Hippocampal formation (tissue), 2 donors: Measurements from ENCODE around the gene CCDC157.
A peak's percentile ranks its signal among the peaks of the same experiment; 100 is the strongest.
"Not testable (repeated sequence)": the region's sequence is repeated elsewhere in the genome, so short reads cannot be mapped to it uniquely, and the experiment has no call there.

ENCODE experiments used
- DNase-seq, 2 donors: peaks; one replicate each; lab custom pipeline; 2025; lab: John Stamatoyannopoulos, UW

Gene CCDC157

GRCh38 chr22:30325724-30326254 lies 31.0 kb upstream of the CCDC157 start:
- no peak for DNase-seq

- no peak for DNase-seq
Observed at GRCh38 chr22:30326255-30326705, 30.5 kb upstream of the CCDC157 start.

GRCh38 chr22:30326706-30327362 lies 30.0 kb upstream of the CCDC157 start, which contains the start of gene TBC1D10A:
Gene TBC1D10A (minus strand): TSS chr22:30326941. CDS start chr22:30326881, 60 bp downstream.
- peak; percentile 74 to 75 for DNase-seq

- DNase-seq = no peak
Observed at GRCh38 chr22:30327864-30328345, 28.9 kb upstream of the CCDC157 start.

- no peak for DNase-seq
Observed at GRCh38 chr22:30328466-30329049, 28.2 kb upstream of the CCDC157 start.

GRCh38 chr22:30332551-30332950 lies 24.3 kb upstream of the CCDC157 start:
- peak; percentile 35 to 36 for DNase-seq

- DNase-seq = no peak
Observed at GRCh38 chr22:30332994-30333706, 23.7 kb upstream of the CCDC157 start.

- no peak for DNase-seq
Observed at GRCh38 chr22:30333707-30334087, 23.1 kb upstream of the CCDC157 start.

- no peak for DNase-seq
Observed at GRCh38 chr22:30334646-30335045, 22.2 kb upstream of the CCDC157 start.

- DNase-seq = no peak
Observed at GRCh38 chr22:30335236-30335635, 21.6 kb upstream of the CCDC157 start.

GRCh38 chr22:30336752-30337460 lies 19.9 kb upstream of the CCDC157 start:
- DNase-seq = peak in 1 of 2 donors; percentile 25

- DNase-seq = no peak
Observed at GRCh38 chr22:30337461-30337778, 19.4 kb upstream of the CCDC157 start.

GRCh38 chr22:30338341-30338740 lies 18.5 kb upstream of the CCDC157 start:
- DNase-seq = not testable (repeated sequence)

- DNase-seq = no peak
Observed at GRCh38 chr22:30338802-30339201, 18.0 kb upstream of the CCDC157 start.

- peak; percentile 80 to 89 for DNase-seq
Observed at GRCh38 chr22:30340911-30341685, 15.7 kb upstream of the CCDC157 start.

- no peak for DNase-seq
Observed at GRCh38 chr22:30344447-30345200, 12.2 kb upstream of the CCDC157 start.

- no peak for DNase-seq
Observed at GRCh38 chr22:30347255-30347892, 9.4 kb upstream of the CCDC157 start.

- no peak for DNase-seq
Observed at GRCh38 chr22:30348404-30348803, 8.4 kb upstream of the CCDC157 start.

GRCh38 chr22:30348809-30349208 lies 8.0 kb upstream of the CCDC157 start:
- no peak for DNase-seq

- DNase-seq = no peak
Observed at GRCh38 chr22:30351226-30351625, 5.6 kb upstream of the CCDC157 start.
